IMR-90 (cell line): ENCODE data around the gene INTS14. TPM values are rescaled to one million over a fixed set of nuclear protein-coding genes. Genes with fewer than 3 reads are reported as not detected.

Experiments used
- ATAC-seq: fragments of 200-7000 bp; cut with Tn5 transposase; 2 replicates; pipeline ENCODE4 v1.9.1; 2020; ENCODE audit warnings: low read depth, mild to moderate bottlenecking, moderate library complexity
- BruUV-seq: library from RNA; stranded (reverse); fragments of 400-500 nt; replicated peaks from 2 replicates; lab custom pipeline; 2021; lab: Mats Ljungman, UMichigan
- CTCF ChIA-PET: fragments of 300-600 bp; formaldehyde crosslinking; extraction: SDS; loops from one replicate; lab custom pipeline; 2021; ENCODE audit warnings: antibody characterized with exemption; lab: Yijun Ruan, JAX
- POLR2A ChIA-PET: fragments of 300-600 bp; sonication (Branson Sonifier 250); formaldehyde crosslinking; loops from one replicate; lab custom pipeline; 2022; ENCODE audit warnings: antibody characterized with exemption; ENCODE audit not compliant: unreplicated experiment; lab: Charles Lee
- DNase-seq: peaks from one replicate; pipeline ENCODE4 v3.0.0; 2013
- H2AFZ ChIP-seq: replicated peaks from 2 replicates; pipeline ENCODE3; 2013; ENCODE audit warnings: low read length, mild to moderate bottlenecking; ENCODE audit not compliant: poor library complexity
- H2AK5ac ChIP-seq: 2 replicates; pipeline ENCODE4 v1.6.1; 2013; ENCODE audit warnings: low read depth, low read length, inconsistent platforms
- H2AK9ac ChIP-seq: replicated peaks from 2 replicates; pipeline ENCODE3; 2013; ENCODE audit warnings: mild to moderate bottlenecking, low read depth, low read length, moderate library complexity; ENCODE audit not compliant: poor library complexity
- H2BK120ac ChIP-seq: 2 replicates; pipeline ENCODE4 v1.6.1; 2013; ENCODE audit warnings: low read depth, low read length, inconsistent platforms
- H2BK15ac ChIP-seq: 3 replicates; pipeline ENCODE4 v1.6.1; 2013; ENCODE audit warnings: low read depth, low read length, inconsistent platforms
- H2BK20ac ChIP-seq: 2 replicates; pipeline ENCODE4 v1.6.1; 2013; ENCODE audit warnings: low read depth, mild to moderate bottlenecking, inconsistent platforms, low read length, moderate library complexity
- H2BK5ac ChIP-seq: 2 replicates; pipeline ENCODE4 v1.6.1; 2013; ENCODE audit warnings: mild to moderate bottlenecking, low read depth, low read length, inconsistent platforms; ENCODE audit not compliant: poor library complexity, severe bottlenecking
- H3K14ac ChIP-seq: replicated peaks from 2 replicates; pipeline ENCODE4 v1.6.1; 2013; ENCODE audit warnings: low read depth, low read length, inconsistent platforms
- H3K18ac ChIP-seq: 2 replicates; pipeline ENCODE4 v1.6.1; 2013; ENCODE audit warnings: low read depth, low read length, control low read depth
- H3K23ac ChIP-seq: 2 replicates; pipeline ENCODE4 v1.6.1; 2013; ENCODE audit warnings: low read depth, low read length, inconsistent platforms
- H3K27ac ChIP-seq: 2 replicates; pipeline ENCODE4 v1.5.1; 2013; ENCODE audit warnings: mild to moderate bottlenecking, control low read depth, low read length; ENCODE audit not compliant: insufficient read depth
- H3K27me3 ChIP-seq: 2 replicates; pipeline ENCODE4 v1.6.1; 2013; ENCODE audit warnings: low read length; ENCODE audit not compliant: control insufficient read depth, insufficient read depth
- H3K36me3 ChIP-seq: 2 replicates; pipeline ENCODE4 v1.6.1; 2013; ENCODE audit warnings: low read length, mixed read lengths; ENCODE audit not compliant: control insufficient read depth, insufficient read depth
- H3K4ac ChIP-seq: 2 replicates; pipeline ENCODE4 v1.6.1; 2013; ENCODE audit warnings: low read depth, low read length, inconsistent platforms
- H3K4me1 ChIP-seq: 2 replicates; pipeline ENCODE4 v1.6.1; 2013; ENCODE audit warnings: low read length, mixed read lengths; ENCODE audit not compliant: control insufficient read depth, insufficient read depth
- H3K4me2 ChIP-seq: 2 replicates; pipeline ENCODE4 v1.6.1; 2013; ENCODE audit warnings: low read depth, mild to moderate bottlenecking, control low read depth, low read length, moderate library complexity
- H3K4me3 ChIP-seq: 2 replicates; pipeline ENCODE4 v1.5.1; 2013; ENCODE audit warnings: low read depth, mild to moderate bottlenecking, control low read depth, low read length, moderate library complexity; ENCODE audit not compliant: insufficient read depth
- H3K56ac ChIP-seq: 2 replicates; pipeline ENCODE4 v1.6.1; 2013; ENCODE audit warnings: low read length, inconsistent platforms; ENCODE audit not compliant: insufficient read depth; ENCODE audit errors: extremely low read depth
- H3K79me1 ChIP-seq, 2 experiments: 2 replicates each; pipeline ENCODE4 v1.6.1; 2013; ENCODE audit warnings: low read length in 2 of 2, inconsistent platforms in 1 of 2, low read depth in 1 of 2
- H3K9ac ChIP-seq: 2 replicates; pipeline ENCODE4 v1.6.1; 2013; ENCODE audit warnings: low read depth, low read length, control low read depth
- H3K9me1 ChIP-seq: 2 replicates; pipeline ENCODE4 v1.6.1; 2013; ENCODE audit warnings: low read length, inconsistent platforms; ENCODE audit not compliant: insufficient read depth
- H3K9me3 ChIP-seq: 2 replicates; pipeline ENCODE4 v1.6.1; 2013; ENCODE audit warnings: low read length; ENCODE audit not compliant: control insufficient read depth, insufficient read depth
- H4K20me1 ChIP-seq: 2 replicates; pipeline ENCODE4 v1.6.1; 2013; ENCODE audit warnings: low read length, inconsistent platforms; ENCODE audit not compliant: insufficient read depth
- H4K5ac ChIP-seq: 2 replicates; pipeline ENCODE4 v1.6.1; 2013; ENCODE audit warnings: mild to moderate bottlenecking, low read depth, low read length, control low read depth
- H4K8ac ChIP-seq, 2 experiments: 2 replicates each; pipeline ENCODE4 v1.6.1; 2013; ENCODE audit warnings: low read depth in 2 of 2, low read length in 2 of 2, control low read depth in 1 of 2, inconsistent platforms in 1 of 2
- H4K91ac ChIP-seq: 2 replicates; pipeline ENCODE4 v1.6.1; 2013; ENCODE audit warnings: low read depth, low read length, inconsistent platforms; ENCODE audit not compliant: insufficient read depth
- MAFK ChIP-seq: IDR thresholded peaks from 2 replicates; pipeline ENCODE4 v1.6.1; 2012; ENCODE audit warnings: low read depth, low read length, improper control_type of control experiment
- MAZ ChIP-seq: IDR thresholded peaks from 2 replicates; pipeline ENCODE4 v1.6.1; 2012; ENCODE audit warnings: low read depth, mild to moderate bottlenecking, low read length, improper control_type of control experiment, moderate library complexity, borderline replicate concordance
- NFE2L2 ChIP-seq: fragments of 150-350 bp; IDR thresholded peaks from 2 replicates; pipeline ENCODE4 v1.6.1; 2016; ENCODE audit warnings: low read depth, mild to moderate bottlenecking, low read length
- RAD21 ChIP-seq: IDR thresholded peaks from 2 replicates; pipeline ENCODE4 v1.6.1; 2012; ENCODE audit warnings: low read length, improper control_type of control experiment
- SMC3 ChIP-seq: fragments of 150-350 bp; IDR thresholded peaks from 2 replicates; pipeline ENCODE4 v1.6.1; 2016; ENCODE audit warnings: low read depth, mild to moderate bottlenecking, antibody characterized with exemption, low read length, moderate library complexity
- WGBS, 2 experiments: methylation state at CpG; one replicate each; pipeline versions ENCODE4 v1.1.5 to v1.1.7; 2013; ENCODE audit warnings: missing lambda C conversion rate in 2 of 2; ENCODE audit not compliant: insufficient read length in 1 of 2; ENCODE audit errors: extremely low coverage in 2 of 2; 5-methylcytosine and 5-hydroxymethylcytosine counted together
- dilution Hi-C: fragments of 300-500 bp; cut with HindIII; formaldehyde crosslinking; loops from one replicate; pipeline ENCODE4 v1.14.3; 2018; ENCODE audit warnings: low sequenced_read_pairs; ENCODE audit not compliant: unreplicated experiment
- in situ Hi-C: fragments of 300-500 bp; cut with MboI; formaldehyde crosslinking; loops from 3 replicates; pipeline ENCODE4 v1.14.3; 2019; ENCODE audit warnings: low sequenced_read_pairs, inconsistent platforms, mixed read lengths
- intact Hi-C: fragments of 100-400 bp; cut with micrococcal nuclease; formaldehyde crosslinking; loops from 2 replicates; pipeline ENCODE4 v1.10.0; 2022
- polyA plus RNA-seq, 3 experiments: library from polyadenylated mRNA; depleted of rRNA; stranded (reverse); fragments of >200 nt; gene quantifications; 2 replicates each; pipeline ENCODE4 v1.2.3, GENCODE V29; 2012; ENCODE audit warnings: low replicate concordance in 1 of 3
- total RNA-seq: library from RNA; depleted of rRNA; stranded (reverse); fragments of >200 nt; gene quantifications from 2 replicates; pipeline ENCODE4 v1.2.3, GENCODE V29; 2012
- TF ChIP-seq, protein P1 (sequence below): conservative IDR thresholded peaks from 2 replicates; pipeline ENCODE4 v1.5.1; 2012; ENCODE audit warnings: mild to moderate bottlenecking, low read depth, low read length, improper control_type of control experiment

INTS14 gene
- total and polyA plus RNA-seq, 2 of the 4 experiments (the other 2 are of a cell fraction), result 22.9 to 39.5 TPM

DNA sequence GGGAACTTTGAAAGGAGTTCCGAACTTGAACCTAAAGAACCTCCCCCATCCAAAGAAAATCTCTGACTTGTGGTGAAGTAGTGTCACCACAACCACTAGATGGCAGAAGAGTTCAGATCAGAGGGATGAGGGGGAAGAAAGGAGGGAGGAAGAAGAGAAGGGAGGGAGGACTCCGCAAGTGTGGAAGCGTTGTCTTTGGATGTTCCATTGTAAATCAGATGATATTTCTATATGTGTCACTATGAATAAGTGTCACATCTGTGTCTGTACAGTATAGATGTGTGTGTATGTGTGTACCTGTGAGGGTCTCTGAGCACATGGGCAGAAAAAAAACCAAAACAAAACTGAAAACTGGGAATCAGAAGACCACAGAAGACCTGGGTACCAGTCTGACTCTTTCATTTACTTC lies 27.8 kb upstream of the INTS14 start:
- H3K79me1 ChIP-seq, result 0 out of 4 replicates have a peak, but pooled peaks cover 0 to 2% of the 10 kb centered on the region in 2 experiments
- peak; percentile 81 for DNase-seq
- no CpG with 5 or more reads among the region's 3 CpGs for WGBS, 2 experiments

More for the DNA sequence above, 27.8 kb upstream of the INTS14 start:
- Histone ChIP-seq H3K9me3 (no peaks in the 10 kb centered on the region), H3K36me3 (no peaks in the 10 kb centered on the region), H2AK5ac (no peak overlapping the region), H2BK5ac (no peak overlapping the region), H4K8ac (0 out of 4 replicates have a peak overlapping the region, but pooled peaks of 1 of the 2 experiments have one; percentile 52), H3K56ac (no peak overlapping the region), H2BK20ac (no peak overlapping the region), H3K4me1 (peaks cover 5% of the 10 kb centered on the region; the same call in 1 of the 2 replicates), H3K23ac (0 out of 2 replicates have a peak overlapping the region, but pooled peaks have one; percentile 5), H3K4ac (no peak overlapping the region), H2BK15ac (no peak overlapping the region), H3K4me2 (peak overlapping the region; percentile 7; the same call in 1 of the 2 replicates), H3K18ac (no peak overlapping the region), H3K27me3 (no peaks in the 10 kb centered on the region), H3K27ac (no peak overlapping the region), H2BK120ac (no peak overlapping the region), H3K9me1 (peaks cover 2% of the 10 kb centered on the region; the same call in 1 of the 2 replicates), H3K4me3 (no peak overlapping the region), H2AFZ (no peak overlapping the region), H4K20me1 (0 out of 2 replicates have a peak, but pooled peaks cover 3% of the 10 kb centered on the region), H3K14ac (no peak overlapping the region), H4K91ac (no peak overlapping the region), H2AK9ac (no peak overlapping the region), H3K9ac (no peak overlapping the region), H4K5ac (no peak overlapping the region)
- CTCF ChIA-PET, result interaction anchor here (0.7 to 1.1 kb wide), 6 partner anchors 9 to 230 kb away, joined by 3 to 6 read pairs (median 4); partner anchors contain the start of genes DENND4A and RAB11A
- dilution Hi-C loops (no loop called here), in situ Hi-C loops (no loop called here), intact Hi-C loops (loop anchor here (1.0 to 10.0 kb wide), 3 partner anchors 218 to 646 kb away; partner anchors contain the start of gene RAB11A)
- peak; percentile 90; the same call in 1 of the 2 replicates for TF ChIP-seq MAZ
- no peak for TF ChIP-seq NFE2L2
- TF ChIP-seq RAD21, result peak; percentile 84
- TF ChIP-seq MAFK, result no peak
- TF ChIP-seq, protein P1, sequence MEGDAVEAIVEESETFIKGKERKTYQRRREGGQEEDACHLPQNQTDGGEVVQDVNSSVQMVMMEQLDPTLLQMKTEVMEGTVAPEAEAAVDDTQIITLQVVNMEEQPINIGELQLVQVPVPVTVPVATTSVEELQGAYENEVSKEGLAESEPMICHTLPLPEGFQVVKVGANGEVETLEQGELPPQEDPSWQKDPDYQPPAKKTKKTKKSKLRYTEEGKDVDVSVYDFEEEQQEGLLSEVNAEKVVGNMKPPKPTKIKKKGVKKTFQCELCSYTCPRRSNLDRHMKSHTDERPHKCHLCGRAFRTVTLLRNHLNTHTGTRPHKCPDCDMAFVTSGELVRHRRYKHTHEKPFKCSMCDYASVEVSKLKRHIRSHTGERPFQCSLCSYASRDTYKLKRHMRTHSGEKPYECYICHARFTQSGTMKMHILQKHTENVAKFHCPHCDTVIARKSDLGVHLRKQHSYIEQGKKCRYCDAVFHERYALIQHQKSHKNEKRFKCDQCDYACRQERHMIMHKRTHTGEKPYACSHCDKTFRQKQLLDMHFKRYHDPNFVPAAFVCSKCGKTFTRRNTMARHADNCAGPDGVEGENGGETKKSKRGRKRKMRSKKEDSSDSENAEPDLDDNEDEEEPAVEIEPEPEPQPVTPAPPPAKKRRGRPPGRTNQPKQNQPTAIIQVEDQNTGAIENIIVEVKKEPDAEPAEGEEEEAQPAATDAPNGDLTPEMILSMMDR, result peak; percentile 90
- TF ChIP-seq SMC3, result peak; percentile 79
- peak; percentile 92 for ATAC-seq
- BruUV-seq, result no TSS peak
- POLR2A ChIA-PET, result no interaction called here
